Midbrain (tissue), 1 donor: ENCODE data around the gene C14orf132.

Source experiments
- DNase-seq: peaks from one replicate; lab custom pipeline; 2025; lab: John Stamatoyannopoulos, UW

C14orf132 gene

DNA sequence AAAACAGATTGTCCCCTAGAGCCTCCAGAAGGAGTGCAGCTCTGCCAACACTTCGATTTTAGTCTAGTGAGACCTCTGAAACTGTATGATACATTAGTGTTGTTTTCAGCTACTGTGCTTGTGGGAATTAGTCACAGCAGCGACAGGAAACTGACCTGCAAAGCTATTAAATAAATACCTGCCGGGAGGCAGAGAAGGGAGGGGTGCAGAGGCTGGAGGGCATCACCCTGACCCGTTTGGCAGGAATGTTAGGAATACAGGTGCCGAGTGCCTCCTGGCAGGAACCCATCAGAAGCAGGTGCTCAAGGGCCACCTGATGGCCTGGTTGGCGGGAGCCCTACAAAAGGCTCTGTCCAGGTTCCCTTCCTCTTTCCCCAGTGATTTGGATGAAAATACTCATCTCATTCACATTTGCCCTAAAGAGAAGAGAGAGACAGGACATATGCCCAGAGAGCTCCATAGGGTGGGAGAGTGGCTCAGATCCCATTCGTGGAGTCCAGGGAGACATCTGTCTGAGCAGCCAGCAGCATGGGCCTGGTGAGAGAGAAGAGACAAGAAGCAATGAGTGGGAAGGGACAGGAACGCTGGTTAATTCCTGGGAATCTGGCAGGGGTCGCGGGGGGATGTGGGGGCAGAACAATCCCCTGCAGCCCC lies 44.6 kb downstream of the C14orf132 start:
- no peak for DNase-seq

DNA sequence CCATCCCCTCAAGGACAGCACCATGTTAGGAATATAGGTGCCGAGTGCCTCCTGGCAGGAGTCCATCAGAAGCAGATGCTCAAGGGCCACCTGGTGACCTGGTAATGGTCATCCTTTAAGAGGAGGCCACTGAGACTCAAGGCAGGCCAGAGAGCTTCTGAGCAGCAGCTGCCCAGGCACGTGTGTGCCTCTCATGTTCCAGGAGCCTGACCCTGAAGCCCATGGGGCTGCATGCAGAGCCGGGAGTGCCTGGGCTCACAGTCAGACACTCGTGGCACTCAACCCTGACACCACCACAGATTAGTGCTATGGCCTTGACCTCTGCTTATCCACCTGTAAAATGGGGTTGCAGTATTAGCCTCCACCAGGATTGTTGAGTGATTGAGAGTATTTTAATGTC lies 45.6 kb downstream of the C14orf132 start:
- DNase-seq, result no peak

DNA sequence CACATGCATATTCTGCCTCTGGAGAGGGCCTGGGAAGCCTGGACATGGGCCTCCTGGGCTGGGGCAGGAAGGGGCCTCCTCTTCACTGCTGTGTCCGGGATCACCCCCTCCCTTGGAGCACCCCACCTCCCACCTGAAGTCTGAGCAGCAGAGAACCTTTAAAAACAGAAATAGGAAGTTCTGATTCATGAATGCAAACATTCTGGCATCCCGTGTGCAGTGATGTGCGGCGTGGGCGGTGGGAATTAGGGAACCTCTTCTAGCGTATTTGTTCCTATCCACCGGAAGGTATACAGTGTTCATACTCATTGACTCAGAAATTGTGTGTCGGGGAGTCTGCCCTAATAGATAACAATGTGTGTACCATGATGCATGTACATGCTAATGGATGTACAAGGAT lies 46.2 kb downstream of the C14orf132 start:
- DNase-seq, result no peak

DNA sequence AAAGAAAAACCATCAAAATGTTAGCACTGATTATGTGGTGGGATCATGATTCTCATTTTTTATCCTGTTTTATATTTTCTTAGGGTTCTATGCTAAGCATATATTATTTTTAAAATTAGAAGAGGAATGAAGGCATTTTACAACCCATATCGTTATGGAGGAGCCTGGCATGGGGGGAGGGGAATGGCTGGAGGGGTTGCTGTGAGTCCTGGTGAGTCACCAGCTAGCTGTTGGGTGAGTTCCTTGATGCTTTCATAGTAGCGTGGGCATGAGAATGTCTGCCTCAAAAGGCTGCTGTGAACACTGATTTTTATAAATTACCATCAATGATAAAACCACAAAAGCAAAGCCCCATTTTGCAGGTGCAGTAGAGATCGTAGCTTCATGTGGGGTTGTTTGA lies 46.9 kb downstream of the C14orf132 start:
- no peak for DNase-seq

DNA sequence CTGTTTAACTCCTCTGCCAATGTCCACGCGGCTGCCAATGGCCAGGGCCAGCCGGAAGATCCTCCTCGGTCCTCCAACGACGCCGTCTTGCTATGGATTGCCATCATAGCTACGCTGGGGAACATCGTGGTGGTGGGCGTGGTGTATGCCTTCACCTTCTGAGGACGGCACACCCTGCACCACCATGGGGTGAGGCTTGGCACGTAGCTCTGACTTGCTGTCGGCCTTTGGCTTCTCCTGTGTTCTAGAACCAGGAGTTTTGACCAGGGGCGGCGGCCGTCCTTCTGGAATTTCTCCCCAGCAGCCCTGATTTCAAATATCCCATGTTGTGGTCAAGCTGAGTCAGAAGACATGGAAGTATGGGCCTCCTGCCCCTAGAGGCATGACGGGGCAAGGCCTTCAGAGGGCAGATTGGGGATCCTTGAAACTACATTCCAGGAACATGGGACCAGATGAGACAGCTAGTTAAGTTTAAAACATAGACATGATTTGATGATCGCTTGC lies 47.5 kb downstream of the C14orf132 start:
- DNase-seq, result no peak

DNA sequence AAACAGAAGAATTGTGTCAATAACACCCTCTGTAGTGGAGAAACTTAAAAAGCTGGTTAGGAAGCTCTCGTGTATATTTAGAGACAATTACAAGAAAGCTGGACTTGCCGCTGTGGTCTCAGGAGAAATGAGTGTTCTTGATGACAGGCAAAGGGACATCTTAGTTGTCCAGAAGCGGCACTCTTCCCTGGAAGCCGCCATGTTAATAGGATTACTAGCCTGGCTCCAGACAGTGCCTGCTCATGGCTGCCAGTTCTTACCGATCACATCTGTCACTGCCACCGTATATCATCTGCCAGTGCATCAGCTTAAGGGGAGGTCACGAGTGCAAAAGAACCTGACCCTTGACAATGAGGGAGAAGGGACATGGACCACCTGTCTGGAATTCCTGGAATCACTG lies 48.9 kb downstream of the C14orf132 start:
- no peak for DNase-seq

DNA sequence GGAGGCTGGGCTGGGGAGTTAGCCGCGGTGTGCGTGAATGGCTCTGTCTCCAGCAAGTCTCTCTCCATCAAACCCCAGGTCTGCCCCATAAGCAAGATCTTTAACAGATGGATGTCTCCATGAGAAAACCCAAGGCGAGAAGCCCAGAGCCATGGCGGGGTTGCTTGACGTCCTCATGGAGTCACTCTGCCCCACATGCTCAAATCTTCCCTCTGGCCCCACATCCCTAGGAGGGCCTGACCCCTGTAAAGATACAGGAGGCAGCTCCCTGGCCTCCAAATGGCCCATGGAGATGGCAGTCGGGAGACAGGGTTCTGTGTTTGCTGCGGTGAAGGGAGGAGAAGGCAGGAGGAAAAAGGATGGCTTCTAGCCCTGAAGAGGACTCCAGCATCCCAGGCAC lies 49.3 kb downstream of the C14orf132 start:
- DNase-seq, result no peak

- DNase-seq, result no peak
These were observed 49.7 kb downstream of the C14orf132 start for GRCh38 chr14:96088911-96089310.

- no peak for DNase-seq
These were observed 50.2 kb downstream of the C14orf132 start for GRCh38 chr14:96089401-96089800.

DNA sequence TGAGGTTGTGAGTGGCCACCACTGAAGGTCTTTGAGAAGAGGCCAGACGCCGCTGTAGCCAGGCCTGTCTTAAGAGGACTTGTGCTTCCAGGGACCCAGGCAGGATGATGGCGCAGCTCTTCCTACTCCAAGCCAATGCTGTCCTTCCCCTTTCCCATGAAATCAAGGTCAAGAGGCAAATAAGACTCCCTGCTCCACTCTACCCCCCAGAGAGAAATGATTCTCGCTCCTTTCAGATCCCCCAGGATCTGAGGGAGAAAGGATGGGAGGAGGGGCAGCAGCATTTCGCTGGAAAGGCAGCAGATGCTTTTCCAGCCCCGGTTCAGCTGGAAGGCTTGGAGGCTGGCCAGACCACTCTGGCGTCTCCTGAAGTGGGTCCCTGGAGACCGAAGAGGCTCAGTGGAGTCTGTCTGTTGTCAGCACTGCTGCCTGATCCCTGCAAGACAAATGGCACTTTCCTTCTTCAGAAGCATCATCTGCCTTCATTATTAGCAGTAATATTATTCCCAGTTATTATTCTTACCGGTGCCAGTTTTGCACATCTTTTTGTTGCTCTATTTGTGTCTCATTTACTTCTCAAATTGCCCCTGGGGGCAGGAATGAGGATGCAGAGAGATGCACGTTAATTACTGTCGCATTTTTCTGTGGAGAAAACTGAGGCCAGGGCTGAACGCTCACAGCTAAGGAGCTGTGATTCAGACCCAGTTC lies 51.4 kb downstream of the C14orf132 start:
- DNase-seq, result peak; percentile 65

DNA sequence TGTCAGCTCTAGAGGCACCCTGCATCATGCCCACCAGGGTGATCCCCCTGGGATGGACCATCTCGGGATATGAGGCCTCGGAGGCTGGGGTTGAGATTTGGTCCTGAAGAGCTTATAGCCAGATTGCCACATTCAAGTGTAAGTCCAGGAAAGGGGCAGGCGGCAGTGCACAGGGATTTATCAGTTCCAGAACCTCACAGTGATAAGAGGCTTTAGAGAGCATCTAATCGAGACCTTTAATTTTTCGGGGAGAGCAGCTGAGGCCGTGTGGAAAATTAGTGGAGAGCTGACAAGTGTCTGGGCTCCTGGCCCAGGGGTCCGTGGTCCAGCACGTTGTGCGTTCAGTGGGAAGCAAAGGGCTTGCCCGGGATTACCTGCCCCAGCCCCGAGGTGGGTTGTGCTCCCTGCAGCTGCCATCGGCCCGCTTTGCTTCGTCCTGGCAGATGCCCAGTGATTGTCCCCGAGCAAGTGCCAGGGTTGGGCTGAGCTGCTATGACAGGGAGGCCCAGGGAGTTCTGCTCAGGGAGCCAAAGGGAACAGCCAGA lies 52.1 kb downstream of the C14orf132 start:
- DNase-seq, result no peak

GRCh38 chr14:96091941-96092411 lies 52.8 kb downstream of the C14orf132 start:
- DNase-seq, result no peak

DNA sequence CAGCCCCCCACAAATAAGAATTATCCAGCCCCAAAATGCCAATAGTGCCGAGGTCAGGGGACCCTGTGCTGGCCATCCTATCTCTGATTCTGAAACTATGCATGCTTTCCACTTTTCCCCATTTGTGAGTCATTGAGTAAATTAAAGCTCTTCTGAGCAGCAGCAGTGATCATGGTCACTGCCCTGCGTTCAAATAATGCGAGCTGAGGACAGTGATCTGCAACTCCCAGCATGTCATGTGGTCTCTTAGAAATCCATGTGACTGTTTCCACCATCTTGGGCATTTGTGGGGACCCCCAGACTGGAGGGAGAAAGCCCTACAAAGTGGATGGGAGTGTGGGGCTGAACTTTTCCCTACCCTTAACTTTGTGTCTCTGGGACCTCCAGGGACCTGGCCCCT lies 53.8 kb downstream of the C14orf132 start:
- DNase-seq, result no peak

DNA sequence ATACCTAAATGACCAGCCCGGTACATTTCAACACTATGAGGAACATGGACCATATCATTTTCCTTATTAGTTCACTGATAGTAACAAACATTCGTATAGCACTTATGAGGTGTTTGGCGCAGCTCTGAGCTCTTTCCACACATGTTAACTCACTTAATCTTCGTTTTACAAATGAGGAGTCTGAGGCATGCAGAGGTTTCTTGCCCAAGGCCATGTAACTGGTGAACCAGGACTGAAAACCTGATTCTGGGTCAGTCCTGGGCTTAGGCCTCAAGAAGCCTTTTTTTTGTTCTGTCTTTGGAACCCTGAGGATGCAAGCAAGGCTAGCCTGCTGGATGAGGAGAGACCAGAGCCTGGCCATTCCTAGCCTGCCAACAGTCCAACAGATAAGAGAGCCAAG lies 55.0 kb downstream of the C14orf132 start:
- no peak for DNase-seq

- no peak for DNase-seq
These were observed 55.5 kb downstream of the C14orf132 start for GRCh38 chr14:96094656-96095055.

- no peak for DNase-seq
These were observed 55.9 kb downstream of the C14orf132 start for GRCh38 chr14:96095058-96095457.

DNA sequence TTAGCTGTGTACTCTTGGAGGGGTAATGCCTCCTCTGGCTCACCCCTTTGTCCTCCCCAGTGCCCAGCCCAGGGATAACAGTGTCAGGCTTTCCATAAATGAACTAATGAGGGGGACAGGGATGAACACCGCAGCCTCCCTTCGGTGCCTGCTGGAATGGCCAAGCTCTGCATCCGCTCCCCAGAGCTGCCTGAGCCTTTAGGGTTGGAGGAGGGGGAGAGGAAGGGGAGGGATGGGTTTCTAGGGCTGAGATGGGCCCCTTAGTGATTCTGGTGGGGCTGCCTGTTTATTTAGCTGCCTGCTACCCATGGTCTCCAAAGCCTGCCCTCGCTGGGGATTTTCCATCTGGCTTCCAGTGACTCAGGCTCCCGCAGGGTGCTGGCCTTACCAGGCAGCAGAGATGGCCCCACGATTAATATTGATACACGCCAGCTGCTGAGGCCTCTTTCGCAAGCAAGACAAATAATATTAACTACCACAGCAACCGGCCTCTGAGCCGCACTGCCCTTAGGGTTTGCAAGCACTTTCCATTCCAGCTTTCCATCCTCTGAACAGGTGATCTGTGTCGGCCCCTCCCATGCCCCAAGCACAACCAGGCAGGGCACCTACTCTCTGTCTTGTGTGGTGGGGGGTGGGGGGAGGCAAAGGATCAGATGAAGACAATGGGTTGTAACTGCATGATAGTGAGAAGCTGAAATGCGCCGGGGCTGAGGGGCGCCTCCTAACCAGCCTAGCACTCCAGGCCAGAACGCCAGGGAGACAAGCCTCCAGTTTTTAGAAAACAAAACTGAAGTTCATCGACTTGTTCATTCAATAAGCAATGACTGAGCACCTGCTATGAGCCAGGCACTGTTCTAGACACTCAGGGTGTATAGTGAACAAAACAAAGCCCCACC lies 56.7 kb downstream of the C14orf132 start:
- no peak for DNase-seq

DNA sequence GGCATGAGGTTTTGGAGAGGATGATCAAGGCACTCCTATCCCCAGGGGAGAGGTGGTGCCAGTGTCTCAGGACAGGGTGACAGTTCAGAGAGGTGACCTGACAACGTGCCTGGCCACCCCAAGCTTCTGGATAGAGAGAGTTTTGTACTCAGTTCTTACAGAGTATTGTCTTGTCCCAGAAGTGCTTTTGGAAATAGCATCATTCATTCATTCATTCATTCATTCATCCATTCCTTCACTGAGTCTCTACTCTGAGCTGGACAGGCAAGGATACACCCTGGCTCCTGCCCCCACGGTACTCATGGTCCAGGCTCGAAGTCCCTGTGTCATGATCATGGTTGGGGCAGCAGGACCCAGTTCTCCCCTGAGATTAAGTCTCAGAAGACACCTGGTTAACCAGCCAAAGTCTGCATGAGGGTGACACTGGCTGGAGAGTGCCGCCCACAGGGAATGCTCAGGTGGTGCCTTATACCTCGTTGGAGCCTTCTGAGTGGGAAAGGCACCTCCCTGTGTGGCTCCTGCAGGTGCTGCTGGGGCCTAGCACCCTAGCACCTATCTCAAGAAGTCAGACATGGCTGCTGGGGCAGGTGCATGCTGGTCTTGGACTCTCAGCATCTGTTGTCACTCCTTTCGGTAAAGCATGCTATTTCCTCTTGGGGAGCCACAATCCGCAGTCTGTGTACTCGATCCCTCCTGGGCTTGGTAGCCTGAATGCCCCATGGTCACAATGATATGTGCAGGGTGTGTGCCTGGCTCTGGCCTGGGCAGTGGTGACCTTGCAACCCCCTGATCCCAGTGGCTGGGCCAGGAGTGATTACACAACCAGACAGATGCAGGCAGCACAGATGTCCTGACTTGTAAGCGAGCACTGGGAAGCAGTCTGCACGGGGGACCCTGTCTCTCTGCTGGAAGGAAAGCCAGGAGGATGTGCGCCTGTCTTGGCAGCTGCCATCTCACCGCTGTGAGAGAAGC lies 57.8 kb downstream of the C14orf132 start:
- no peak for DNase-seq

DNA sequence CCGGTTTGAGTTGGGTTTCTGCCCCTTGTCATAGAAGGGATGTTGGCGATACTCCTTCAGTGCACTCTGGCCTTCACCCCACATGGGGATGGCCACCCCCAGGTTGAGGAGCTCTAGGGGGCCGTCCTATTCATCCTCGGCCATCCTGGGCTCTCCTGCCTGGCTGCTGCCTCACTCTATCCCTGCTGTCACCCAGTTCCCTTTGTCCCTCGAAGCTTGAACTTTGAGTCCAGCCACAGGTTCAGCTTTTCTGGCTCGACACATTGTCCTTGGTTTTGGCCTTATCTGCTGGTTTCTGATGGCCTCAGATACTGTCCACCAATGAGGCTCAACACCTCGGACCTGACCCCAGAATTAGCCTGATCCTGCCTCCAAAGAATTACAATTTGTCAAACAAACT lies 58.6 kb downstream of the C14orf132 start:
- no peak for DNase-seq

GRCh38 chr14:96098309-96098998 lies 59.3 kb downstream of the C14orf132 start:
- peak; percentile 63 for DNase-seq

- no peak for DNase-seq
These were observed 59.8 kb downstream of the C14orf132 start for GRCh38 chr14:96098999-96099335.
